ENCODE results near the gene OR5H1. TPM values are rescaled to one million over a fixed set of nuclear protein-coding genes. Genes with fewer than 3 reads are reported as not detected.

The OR5H1 gene
- total RNA-seq, 4 donors from 2014 or later: not detected

GRCh38 chr3:98151241-98151640 lies 20.7 kb downstream of the OR5H1 start:
- TF ChIP-seq CTCF (IDR thresholded peaks at IDR 0.05): no peak
- no peak for TF ChIP-seq POLR2A (IDR thresholded peaks at IDR 0.05)
- no peak for TF ChIP-seq POLR2AphosphoS5 (IDR thresholded peaks at IDR 0.05)
- no peak for TF ChIP-seq EP300 (IDR thresholded peaks at IDR 0.05)
- Histone ChIP-seq H3K4me1 (no peaks in the 10 kb centered on the region), H3K9me3 (no peaks in the 10 kb centered on the region), H3K27me3 (no peaks in the 10 kb centered on the region), H3K27ac (no peak overlapping the region), H3K4me3 (no peak overlapping the region), H3K36me3 (no peaks in the 10 kb centered on the region)
- WGBS, 2 donors (ENCODE audit: low coverage in 1 of 2): 71% methylated on average over 5 of the region's 5 CpGs
- ATAC-seq: no peak

DNA sequence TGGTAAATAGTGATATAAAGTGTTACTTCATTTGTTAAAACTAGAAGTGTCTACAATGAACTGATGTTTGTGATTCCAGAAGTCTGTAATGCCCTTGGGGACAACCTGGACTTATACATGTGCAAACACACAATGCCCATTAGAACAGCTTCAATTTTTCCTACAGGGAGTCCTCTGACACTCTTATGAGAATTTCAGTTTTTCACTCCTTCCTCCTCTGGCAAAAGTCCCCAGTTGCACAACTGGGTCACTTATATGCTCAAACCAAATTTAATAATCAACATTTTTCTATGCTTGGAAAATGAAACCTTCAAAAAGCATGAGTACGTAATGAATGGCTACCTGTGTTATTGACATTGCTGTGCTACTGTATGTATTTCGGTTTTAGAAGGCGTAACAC lies 35.9 kb downstream of the OR5H1 start, which contains the start of gene OR5H15:
TSS of gene OR5H15 (plus strand) at position 301 of the 400 bp plus-strand sequence. CDS start 2,004 bp downstream, outside the sequence.
- Histone ChIP-seq H3K9me3 (no peaks in the 10 kb centered on the region), H3K36me3 (no peaks in the 10 kb centered on the region), H3K27ac (no peak within 1 kb of the TSS), H3K4me1 (no peaks in the 10 kb centered on the region), H3K27me3 (no peaks in the 10 kb centered on the region), H3K4me3 (no peak within 1 kb of the TSS)
- no peak for ATAC-seq
- 89 to 95% methylated on average over 3 of the region's 3 CpGs for WGBS, 2 donors (ENCODE audit: low coverage in 1 of 2)
- TF ChIP-seq CTCF (IDR thresholded peaks at IDR 0.05) (no peak), POLR2AphosphoS5 (IDR thresholded peaks at IDR 0.05) (no peak), EP300 (IDR thresholded peaks at IDR 0.05) (no peak), POLR2A (IDR thresholded peaks at IDR 0.05) (no peak)

DNA sequence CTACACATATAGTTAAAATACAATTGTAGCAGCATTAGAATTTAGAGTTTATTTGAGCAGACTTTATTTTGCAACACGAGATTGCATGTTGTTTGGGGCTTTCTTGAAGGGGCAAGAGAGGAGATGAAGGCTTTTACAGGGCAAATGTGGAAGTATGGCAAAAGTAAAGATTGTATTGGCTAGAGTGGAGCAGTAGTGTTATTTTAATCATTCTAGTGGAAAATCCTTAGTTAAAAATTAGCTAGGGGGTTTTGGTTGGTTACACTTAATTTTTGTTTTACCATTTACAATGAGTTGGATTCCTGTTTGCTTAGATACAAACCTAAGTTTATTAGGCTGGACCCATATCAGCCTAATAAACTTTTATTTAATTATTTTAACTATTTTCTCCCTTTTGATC lies 40.5 kb downstream of the OR5H1 start:
- WGBS, 2 donors (ENCODE audit: low coverage in 1 of 2): 67 to 68% methylated on average over 1 of the region's 1 CpG

GRCh38 chr3:98172621-98173020 lies 42.1 kb downstream of the OR5H1 start:
- TF ChIP-seq EP300 (IDR thresholded peaks at IDR 0.05) (no peak), POLR2A (IDR thresholded peaks at IDR 0.05) (no peak), POLR2AphosphoS5 (IDR thresholded peaks at IDR 0.05) (no peak), CTCF (IDR thresholded peaks at IDR 0.05) (no peak)
- H3K4me3 ChIP-seq: no peak overlapping the region
- ATAC-seq: no peak
- H3K27me3 ChIP-seq: no peaks in the 10 kb centered on the region
- no peaks in the 10 kb centered on the region for H3K36me3 ChIP-seq
- no peaks in the 10 kb centered on the region for H3K9me3 ChIP-seq
- H3K4me1 ChIP-seq: no peaks in the 10 kb centered on the region
- 81 to 84% methylated on average over 5 to 7 of the region's 7 CpGs for WGBS, 2 donors (ENCODE audit: low coverage in 1 of 2)
- no peak overlapping the region for H3K27ac ChIP-seq

More for the DNA sequence above, 40.5 kb downstream of the OR5H1 start:
- H3K36me3 ChIP-seq: no peaks in the 10 kb centered on the region
- TF ChIP-seq CTCF (IDR thresholded peaks at IDR 0.05) (no peak), EP300 (IDR thresholded peaks at IDR 0.05) (no peak), POLR2AphosphoS5 (IDR thresholded peaks at IDR 0.05) (no peak), POLR2A (IDR thresholded peaks at IDR 0.05) (no peak)
- no peaks in the 10 kb centered on the region for H3K9me3 ChIP-seq
- no peak overlapping the region for H3K4me3 ChIP-seq
- H3K4me1 ChIP-seq: no peaks in the 10 kb centered on the region
- no peak for ATAC-seq
- H3K27me3 ChIP-seq: no peaks in the 10 kb centered on the region
- no peak overlapping the region for H3K27ac ChIP-seq

DNA sequence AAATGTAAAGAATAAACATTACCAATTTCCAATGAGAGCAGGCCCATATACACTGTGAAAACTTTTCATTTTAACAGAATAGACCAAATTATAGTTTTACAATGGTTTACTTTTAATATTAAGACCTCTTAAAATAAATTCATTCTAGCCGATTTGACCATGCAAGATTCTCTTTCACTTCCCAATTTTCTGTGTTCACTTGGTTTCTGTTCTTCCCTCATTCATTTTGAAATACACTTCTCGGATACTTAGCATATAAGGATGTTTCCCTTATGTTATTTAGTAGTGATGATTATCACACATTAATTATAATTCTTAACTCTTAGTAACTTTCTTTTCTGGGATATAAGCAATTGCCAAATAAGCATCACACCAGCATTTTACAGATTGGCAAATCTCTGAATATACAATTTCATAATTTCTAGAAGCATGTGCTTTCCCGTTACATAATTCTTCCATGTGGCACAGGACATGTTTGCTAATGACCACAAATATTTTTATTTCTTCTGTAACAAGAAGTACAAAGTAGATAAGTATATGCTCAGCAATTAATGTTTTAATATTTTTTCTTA lies 49.9 kb downstream of the OR5H1 start:
- ATAC-seq: no peak
- TF ChIP-seq CTCF (IDR thresholded peaks at IDR 0.05) (no peak), EP300 (IDR thresholded peaks at IDR 0.05) (no peak)
- H3K4me1 ChIP-seq: no peaks in the 10 kb centered on the region
- no peaks in the 10 kb centered on the region for H3K36me3 ChIP-seq
- H3K27ac ChIP-seq: no peak overlapping the region
- 82 to 85% methylated on average over 3 of the region's 3 CpGs for WGBS, 2 donors (ENCODE audit: low coverage in 1 of 2)
- no peaks in the 10 kb centered on the region for H3K27me3 ChIP-seq
- no peak overlapping the region for H3K4me3 ChIP-seq
- H3K9me3 ChIP-seq: no peaks in the 10 kb centered on the region
